Lung (tissue), 12 donors: Measurements from ENCODE around the gene RXRA. TPM values are rescaled to one million over a fixed set of nuclear protein-coding genes. Genes with fewer than 3 reads are reported as not detected.

Source experiments
- ATAC-seq: fragments of 200-7000 bp; cut with Tn5 transposase; one replicate; pipeline ENCODE4 v1.9.1; 2020; ENCODE audit warnings: moderate number of reproducible peaks; ENCODE audit not compliant: insufficient read depth, low FRiP score
- DNase-seq, 3 donors: peaks; one replicate each; pipeline ENCODE4 v3.0.0-alpha.2; 2013 to 2017
- H3K27ac ChIP-seq, 2 donors: one replicate each; pipeline ENCODE4 v1.5.1; 2013; ENCODE audit warnings: mild to moderate bottlenecking in 2 of 2, moderate library complexity in 2 of 2, control low read depth in 1 of 2, inconsistent platforms in 1 of 2, low read depth in 1 of 2, low read length in 1 of 2
- H3K27me3 ChIP-seq, 3 donors: one replicate each; pipeline ENCODE4 v1.5.1; 2013; ENCODE audit warnings: low read length in 2 of 3; ENCODE audit not compliant: control insufficient read depth in 3 of 3, insufficient read depth in 3 of 3
- H3K36me3 ChIP-seq, 4 donors: one replicate each; pipeline ENCODE4 v1.5.1; 2013; ENCODE audit warnings: low read length in 4 of 4, mild to moderate bottlenecking in 1 of 4, moderate library complexity in 1 of 4; ENCODE audit not compliant: control insufficient read depth in 4 of 4, insufficient read depth in 4 of 4
- H3K4me1 ChIP-seq, 5 donors: one replicate each; pipeline ENCODE4 v1.5.1; 2013; ENCODE audit warnings: low read length in 5 of 5, mild to moderate bottlenecking in 2 of 5, moderate library complexity in 1 of 5; ENCODE audit not compliant: control insufficient read depth in 5 of 5, insufficient read depth in 5 of 5
- H3K4me3 ChIP-seq: one replicate; pipeline ENCODE4 v1.5.1; 2013; ENCODE audit warnings: mild to moderate bottlenecking, control low read depth, moderate library complexity
- H3K9ac ChIP-seq, 2 donors: one replicate each; pipeline ENCODE4 v1.5.1; 2013; ENCODE audit warnings: low read length in 2 of 2, control low read depth in 1 of 2; ENCODE audit not compliant: insufficient read depth in 1 of 2
- H3K9me3 ChIP-seq, 4 donors: one replicate each; pipeline ENCODE4 v1.5.1; 2013; ENCODE audit warnings: low read length in 3 of 4, mild to moderate bottlenecking in 1 of 4, moderate library complexity in 1 of 4; ENCODE audit not compliant: control insufficient read depth in 4 of 4, insufficient read depth in 3 of 4
- WGBS, 2 donors: extraction: QIAGEN DNeasy Blood & Tissue Kit; methylation state at CpG; one replicate each; pipeline ENCODE4 v1.1.7; 2013; 5-methylcytosine and 5-hydroxymethylcytosine counted together
- polyA plus RNA-seq, 2 donors: library from polyadenylated mRNA; stranded (reverse); fragments of 200-250 nt; gene quantifications; one replicate each; pipeline ENCODE4 v1.2.1, GENCODE V29; 2013
- total RNA-seq, 2 donors: library from RNA; depleted of rRNA in 1 of 2; stranded (reverse); fragments of >200 nt in 1 of 2; gene quantifications; one replicate each; pipeline ENCODE4 v1.2.1, GENCODE V29; 2014 to 2021
- TF ChIP-seq, protein P1 (sequence below): IDR thresholded peaks from 2 replicates; pipeline ENCODE4 v1.5.1; 2012; ENCODE audit warnings: mild to moderate bottlenecking; ENCODE audit errors: control extremely low read depth, extremely low read depth
- donor health status: control.
- donor health status: control.
- donor health status: Bipolar disorder and iron deficiency.
- donor health status: healthy.
- donor health status: DM: yes; HTN: yes; CAD: no.

The RXRA gene
- total and polyA plus RNA-seq, 4 donors = 24.2 to 85.2 (median 52.2) TPM

- Histone ChIP-seq H3K9me3 (no peaks in the 10 kb centered on the region), H3K36me3 (no peaks in the 10 kb centered on the region), H3K4me3 (no peak overlapping the region), H3K27me3 (peaks cover 0 to 3% (median 0%) of the 10 kb centered on the region in 3 donors), H3K9ac (no peak overlapping the region), H3K27ac (peak overlapping the region in 1 of 2 donors; percentile 43), H3K4me1 (peaks cover 2 to 17% (median 6%) of the 10 kb centered on the region in 5 donors)
- ATAC-seq (no peak), DNase-seq (no peak)
- 85 to 88% methylated on average over 9 of the region's 9 CpGs for WGBS, 2 donors
- TF ChIP-seq, protein P1, sequence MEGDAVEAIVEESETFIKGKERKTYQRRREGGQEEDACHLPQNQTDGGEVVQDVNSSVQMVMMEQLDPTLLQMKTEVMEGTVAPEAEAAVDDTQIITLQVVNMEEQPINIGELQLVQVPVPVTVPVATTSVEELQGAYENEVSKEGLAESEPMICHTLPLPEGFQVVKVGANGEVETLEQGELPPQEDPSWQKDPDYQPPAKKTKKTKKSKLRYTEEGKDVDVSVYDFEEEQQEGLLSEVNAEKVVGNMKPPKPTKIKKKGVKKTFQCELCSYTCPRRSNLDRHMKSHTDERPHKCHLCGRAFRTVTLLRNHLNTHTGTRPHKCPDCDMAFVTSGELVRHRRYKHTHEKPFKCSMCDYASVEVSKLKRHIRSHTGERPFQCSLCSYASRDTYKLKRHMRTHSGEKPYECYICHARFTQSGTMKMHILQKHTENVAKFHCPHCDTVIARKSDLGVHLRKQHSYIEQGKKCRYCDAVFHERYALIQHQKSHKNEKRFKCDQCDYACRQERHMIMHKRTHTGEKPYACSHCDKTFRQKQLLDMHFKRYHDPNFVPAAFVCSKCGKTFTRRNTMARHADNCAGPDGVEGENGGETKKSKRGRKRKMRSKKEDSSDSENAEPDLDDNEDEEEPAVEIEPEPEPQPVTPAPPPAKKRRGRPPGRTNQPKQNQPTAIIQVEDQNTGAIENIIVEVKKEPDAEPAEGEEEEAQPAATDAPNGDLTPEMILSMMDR = no peak
Observed at GRCh38 chr9:134284273-134284672, 42.0 kb upstream of the RXRA start.

- peaks cover 2 to 17% (median 6%) of the 10 kb centered on the region in 5 donors for H3K4me1 ChIP-seq
- 89 to 90% methylated on average over 12 of the region's 12 CpGs for WGBS, 2 donors
- H3K9me3 ChIP-seq = no peaks in the 10 kb centered on the region
- TF ChIP-seq, protein P1 = no peak
- H3K36me3 ChIP-seq = no peaks in the 10 kb centered on the region
- peaks cover 0 to 3% (median 0%) of the 10 kb centered on the region in 3 donors for H3K27me3 ChIP-seq
- H3K4me3 ChIP-seq = no peak overlapping the region
- H3K9ac ChIP-seq = no peak overlapping the region
- ATAC-seq = no peak
- DNase-seq = no peak
- no peak overlapping the region for H3K27ac ChIP-seq
Observed at GRCh38 chr9:134284741-134285140, 41.5 kb upstream of the RXRA start.

GRCh38 chr9:134285215-134285845 lies 40.9 kb upstream of the RXRA start:
- Histone ChIP-seq H3K4me3 (no peak overlapping the region), H3K9me3 (peaks cover 0 to 3% (median 0%) of the 10 kb centered on the region in 4 donors), H3K9ac (no peak overlapping the region), H3K4me1 (peaks cover 2 to 17% (median 6%) of the 10 kb centered on the region in 5 donors), H3K27ac (no peak overlapping the region), H3K36me3 (no peaks in the 10 kb centered on the region), H3K27me3 (peaks cover 0 to 3% (median 0%) of the 10 kb centered on the region in 3 donors)
- no peak for ATAC-seq
- 91 to 92% methylated on average over 15 of the region's 15 CpGs for WGBS, 2 donors
- no peak for DNase-seq
- TF ChIP-seq, protein P1 = no peak
